H1 (cell line): ENCODE measurements around the gene TMTC4. TPM values are rescaled to one million over a fixed set of nuclear protein-coding genes. Genes with fewer than 3 reads are reported as not detected.

Experiments used
- CTCF ChIA-PET: fragments of 300-600 bp; sonication (Branson Sonifier 250); formaldehyde crosslinking; loops from one replicate; lab custom pipeline; 2021; ENCODE audit not compliant: partially characterized antibody; lab: Charles Lee
- POLR2A ChIA-PET: fragments of 300-600 bp; sonication (Branson Sonifier 250); formaldehyde crosslinking; loops from one replicate; lab custom pipeline; 2021; ENCODE audit warnings: inconsistent platforms; ENCODE audit not compliant: partially characterized antibody; lab: Charles Lee
- DNase-seq, 2 experiments: peaks; one replicate each; pipeline versions ENCODE4 v3.0.0 to v3.0.0-alpha.2; 2010 to 2022; ENCODE audit warnings: low spot score in 2 of 2, low read depth in 1 of 2, mixed read lengths in 1 of 2
- FAIRE-seq: peaks from 2 replicates; lab custom pipeline; 2011; peaks lifted over from hg19 to GRCh38; lab: Jason Lieb, UNC
- H2AFZ ChIP-seq: 2 replicates; pipeline ENCODE4 v1.8.1; 2012; ENCODE audit warnings: low read length, inconsistent platforms
- H2AK5ac ChIP-seq: 2 replicates; pipeline ENCODE4 v1.6.1; 2013; ENCODE audit warnings: low read depth, low read length
- H2BK120ac ChIP-seq: replicated peaks from 2 replicates; pipeline ENCODE3; 2013; ENCODE audit warnings: low read depth, low read length, inconsistent platforms
- H2BK12ac ChIP-seq: 2 replicates; pipeline ENCODE4 v1.6.1; 2013; ENCODE audit warnings: low read depth, low read length
- H2BK15ac ChIP-seq: 2 replicates; pipeline ENCODE4 v1.6.1; 2013; ENCODE audit warnings: low read length
- H2BK20ac ChIP-seq: 2 replicates; pipeline ENCODE4 v1.6.1; 2013; ENCODE audit warnings: low read length
- H2BK5ac ChIP-seq: 2 replicates; pipeline ENCODE4 v1.6.1; 2013; ENCODE audit warnings: low read depth, low read length
- H3K14ac ChIP-seq: 2 replicates; pipeline ENCODE4 v1.6.1; 2013; ENCODE audit warnings: inconsistent platforms; ENCODE audit not compliant: insufficient read length
- H3K18ac ChIP-seq: 2 replicates; pipeline ENCODE4 v1.6.1; 2013; ENCODE audit warnings: low read length; ENCODE audit errors: extremely low read depth
- H3K23ac ChIP-seq: 2 replicates; pipeline ENCODE4 v1.6.1; 2013; ENCODE audit warnings: inconsistent platforms; ENCODE audit not compliant: insufficient read length
- H3K23me2 ChIP-seq: 2 replicates; pipeline ENCODE4 v1.6.1; 2013; ENCODE audit warnings: low read depth, low read length
- H3K27ac ChIP-seq: 2 replicates; pipeline ENCODE4 v1.6.1; 2011; ENCODE audit warnings: low read depth, low read length, inconsistent platforms
- H3K27me3 ChIP-seq, 4 experiments: replicated peaks in 1 of 4; 1 replicate in 1 of 4; 2 replicates in 3 of 4; pipeline versions ENCODE4 v1.6.1 to v1.8.1; 2011 to 2013; ENCODE audit warnings: low read length in 3 of 4, mild to moderate bottlenecking in 3 of 4, inconsistent platforms in 2 of 4, mixed read lengths in 2 of 4, moderate library complexity in 1 of 4; ENCODE audit not compliant: control insufficient read depth in 3 of 4, insufficient read depth in 3 of 4; ENCODE audit errors: extremely low read depth in 1 of 4
- H3K36me3 ChIP-seq, 4 experiments: 2 replicates each; pipeline versions ENCODE4 v1.6.1 to v1.8.1; 2011 to 2013; ENCODE audit warnings: mild to moderate bottlenecking in 4 of 4, low read length in 3 of 4, moderate library complexity in 2 of 4, control low read depth in 1 of 4, inconsistent platforms in 1 of 4; ENCODE audit not compliant: insufficient read depth in 4 of 4, control insufficient read depth in 2 of 4
- H3K4ac ChIP-seq: replicated peaks from 2 replicates; pipeline ENCODE3; 2013; ENCODE audit warnings: low read length, low read depth, mixed read lengths, inconsistent platforms; ENCODE audit not compliant: insufficient read length
- H3K4me1 ChIP-seq, 4 experiments: replicated peaks in 1 of 4; 1 replicate in 1 of 4; 2 replicates in 3 of 4; pipeline versions ENCODE4 v1.6.1 to v1.8.1; 2011 to 2013; ENCODE audit warnings: low read length in 3 of 4, inconsistent platforms in 2 of 4, mixed read lengths in 1 of 4; ENCODE audit not compliant: insufficient read depth in 4 of 4, control insufficient read depth in 3 of 4
- H3K4me2 ChIP-seq, 2 experiments: 2 replicates each; pipeline versions ENCODE4 v1.6.1 to v1.8.1; 2011 to 2013; ENCODE audit warnings: low read depth in 2 of 2, low read length in 2 of 2, control low read depth in 1 of 2, inconsistent platforms in 1 of 2, mild to moderate bottlenecking in 1 of 2; ENCODE audit not compliant: insufficient read depth in 1 of 2
- H3K4me3 ChIP-seq, 4 experiments: fragments of 200-600, 300-600 bp in 1 of 4; sonication (generic), shearing (Covaris generic), sonication (Bioruptor Twin) in 1 of 4; 2 replicates each; pipeline versions ENCODE4 v1.5.1 to v1.8.1; 2011 to 2016; ENCODE audit warnings: low read length in 4 of 4, low read depth in 3 of 4, control low read depth in 2 of 4, inconsistent platforms in 2 of 4, mild to moderate bottlenecking in 2 of 4, mixed read lengths in 1 of 4, moderate library complexity in 1 of 4; ENCODE audit not compliant: insufficient read depth in 2 of 4; ENCODE audit errors: extremely low read depth in 1 of 4
- H3K56ac ChIP-seq: replicated peaks from 2 replicates; pipeline ENCODE3; 2013; ENCODE audit warnings: low read depth, mild to moderate bottlenecking, mixed read lengths, low read length, inconsistent platforms; ENCODE audit not compliant: insufficient read length
- H3K79me1 ChIP-seq: 2 replicates; pipeline ENCODE4 v1.6.1; 2013; ENCODE audit warnings: low read depth, low read length, control low read depth
- H3K79me2 ChIP-seq, 2 experiments: 2 replicates each; pipeline versions ENCODE4 v1.6.1 to v1.8.1; 2012 to 2013; ENCODE audit warnings: low read length in 2 of 2, mild to moderate bottlenecking in 2 of 2, inconsistent platforms in 1 of 2; ENCODE audit not compliant: insufficient read depth in 2 of 2, control insufficient read depth in 1 of 2
- H3K9ac ChIP-seq, 4 experiments: replicated peaks in 1 of 4; 1 replicate in 1 of 4; 2 replicates in 3 of 4; pipeline versions ENCODE4 v1.6.1 to v1.8.1; 2011 to 2013; ENCODE audit warnings: low read depth in 3 of 4, low read length in 3 of 4, control low read depth in 2 of 4, mild to moderate bottlenecking in 2 of 4, moderate library complexity in 2 of 4, inconsistent platforms in 1 of 4; ENCODE audit errors: extremely low read depth in 1 of 4
- H3K9me3 ChIP-seq, 2 experiments: 2 replicates each; pipeline versions ENCODE4 v1.6.1 to v1.8.1; 2012 to 2013; ENCODE audit warnings: mild to moderate bottlenecking in 2 of 2, moderate library complexity in 2 of 2, control low read depth in 1 of 2, inconsistent platforms in 1 of 2, low read depth in 1 of 2, low read length in 1 of 2, mixed read lengths in 1 of 2; ENCODE audit not compliant: insufficient read depth in 2 of 2
- H4K20me1 ChIP-seq, 2 experiments: replicated peaks in 1 of 2; 2 replicates each; pipeline versions ENCODE3 to v1.8.1; 2011 to 2013; ENCODE audit warnings: inconsistent platforms in 2 of 2, low read length in 2 of 2, mild to moderate bottlenecking in 1 of 2; ENCODE audit not compliant: insufficient read depth in 2 of 2, control insufficient read depth in 1 of 2
- H4K5ac ChIP-seq: 2 replicates; pipeline ENCODE4 v1.6.1; 2013; ENCODE audit warnings: low read length, low read depth, mixed read lengths, inconsistent platforms; ENCODE audit not compliant: insufficient read length
- H4K8ac ChIP-seq: 2 replicates; pipeline ENCODE4 v1.8.0; 2013; ENCODE audit warnings: mild to moderate bottlenecking, moderate library complexity, low read length, inconsistent platforms; ENCODE audit not compliant: insufficient read depth; ENCODE audit errors: extremely low read depth
- H4K91ac ChIP-seq: replicated peaks from 2 replicates; pipeline ENCODE3; 2013; ENCODE audit warnings: low read length, mixed read lengths, inconsistent platforms; ENCODE audit not compliant: insufficient read length
- ASH2L ChIP-seq: fragments of 200-600, 300-600 bp; sonication (generic); IDR thresholded peaks from one replicate; pipeline ENCODE4 v1.7.1; 2017; ENCODE audit warnings: low read length
- EGR1 ChIP-seq: IDR thresholded peaks from 2 replicates; pipeline ENCODE4 v1.6.1; 2011; ENCODE audit warnings: low read depth, low read length, borderline replicate concordance
- FOSL1 ChIP-seq: IDR thresholded peaks from 2 replicates; pipeline ENCODE4 v1.6.1; 2011; ENCODE audit warnings: mild to moderate bottlenecking, low read depth, low read length, moderate library complexity; ENCODE audit not compliant: insufficient read depth
- KDM4A ChIP-seq: IDR thresholded peaks from one replicate; pipeline ENCODE4 v1.7.1; 2012; ENCODE audit warnings: low read depth, mild to moderate bottlenecking, moderate library complexity, low read length, inconsistent platforms; ENCODE audit not compliant: severe bottlenecking
- PHF8 ChIP-seq: fragments of 200-600 bp; sonication (generic); conservative IDR thresholded peaks from 2 replicates; pipeline ENCODE4 v1.7.1; 2012; ENCODE audit warnings: low read depth, mild to moderate bottlenecking, inconsistent platforms, low read length, moderate library complexity
- POU5F1 ChIP-seq: IDR thresholded peaks from 2 replicates; pipeline ENCODE4 v1.6.1; 2011; ENCODE audit warnings: low read depth, mild to moderate bottlenecking, low read length, moderate library complexity
- SAP30 ChIP-seq: fragments of 300-600 bp; sonication (generic); IDR thresholded peaks from 2 replicates; pipeline ENCODE4 v1.7.1; 2012; ENCODE audit warnings: low read length, moderate library complexity, mild to moderate bottlenecking, inconsistent platforms; ENCODE audit not compliant: insufficient read depth, insufficient replicate concordance
- SP4 ChIP-seq: IDR thresholded peaks from 2 replicates; pipeline ENCODE4 v1.6.1; 2012; ENCODE audit warnings: low read length, inconsistent platforms
- SRF ChIP-seq: IDR thresholded peaks from 2 replicates; pipeline ENCODE4 v1.6.1; 2011; ENCODE audit warnings: mild to moderate bottlenecking, low read depth, low read length, moderate library complexity
- WGBS, 2 experiments: shearing (Covaris generic) in 1 of 2; methylation state at CpG; one replicate each; pipeline versions ENCODE4 v1.1.6 to v1.1.7; 2013 to 2015; ENCODE audit warnings: low lambda C conversion rate in 2 of 2, mixed read lengths in 2 of 2, inconsistent platforms in 1 of 2, low coverage in 1 of 2, missing lambda C conversion rate in 1 of 2; ENCODE audit not compliant: insufficient replicate concordance in 2 of 2, insufficient coverage in 1 of 2, insufficient read length in 1 of 2; ENCODE audit errors: extremely low coverage in 1 of 2, missing lambda C conversion rate in 1 of 2; 5-methylcytosine and 5-hydroxymethylcytosine counted together
- polyA plus RNA-seq, 7 experiments: library from polyadenylated mRNA; depleted of rRNA in 3 of 7; stranded (reverse) in 5 of 7; unstranded in 2 of 7; fragments of >200 nt in 5 of 7; fragments of 200-250 nt in 2 of 7; gene quantifications; 1 replicate in 5 of 7; 2 replicates in 1 of 7; 4 replicates in 1 of 7; pipeline versions ENCODE4 v1.2.1 to v1.2.3, GENCODE V29; 2011 to 2013; ENCODE audit warnings: missing spikeins in 2 of 7, mixed read lengths in 2 of 7
- total RNA-seq: library from RNA; stranded (reverse); fragmentation: NEBNext Ultra II Directional; extraction: Animal tissue kit (Norgen Biotek cat#: 25700); gene quantifications from 2 replicates; pipeline ENCODE4 v1.2.1, GENCODE V29; 2021

The TMTC4 gene
- total and polyA plus RNA-seq, 2 of the 8 experiments (the other 6 are each of a cell fraction or from before 2014, with no cell fraction given) = 26.3 to 42.6 TPM

GRCh38 chr13:100715604-100716003, 41.0 kb upstream of the TMTC4 start:
- Histone ChIP-seq H3K4me3 (no peak overlapping the region), H2BK5ac (no peak overlapping the region), H4K20me1 (no peaks in the 10 kb centered on the region), H3K4me2 (no peak overlapping the region), H3K36me3 (no peaks in the 10 kb centered on the region), H3K9ac (no peak overlapping the region), H2AK5ac (no peak overlapping the region), H2BK120ac (no peak overlapping the region), H3K23me2 (no peaks in the 10 kb centered on the region), H4K5ac (no peak overlapping the region), H3K4ac (no peak overlapping the region), H3K56ac (no peak overlapping the region), H3K27ac (no peak overlapping the region), H4K8ac (peak overlapping the region; percentile 43; the same call in 1 of the 2 replicates), H2BK12ac (no peak overlapping the region), H3K79me2 (no peaks in the 10 kb centered on the region), H3K23ac (no peak overlapping the region), H3K18ac (no peak overlapping the region)
- ChIA-PET POLR2A (no interaction called here), CTCF (interaction anchor here (0.5 to 1.3 kb wide), 5 partner anchors 8 to 411 kb away, joined by 3 read pairs; no protein-coding TSS in a partner anchor)
- no peak for FAIRE-seq
- no peak for DNase-seq
- TF ChIP-seq SP4 = no peak
- no peak for TF ChIP-seq SAP30
- TF ChIP-seq FOSL1 = no peak
- TF ChIP-seq ASH2L = no peak
- TF ChIP-seq KDM4A = no peak
- no peak for TF ChIP-seq POU5F1
- TF ChIP-seq SRF = no peak
- no peak for TF ChIP-seq EGR1
- TF ChIP-seq PHF8 = no peak
- TF ChIP-seq, all 59 proteins: peak for 0
- no peak overlapping the region for H2BK20ac ChIP-seq
- no peak overlapping the region for H3K14ac ChIP-seq
- H3K27me3 ChIP-seq = no peaks in the 10 kb centered on the region
- H2AFZ ChIP-seq = no peak overlapping the region
- no peak overlapping the region for H4K91ac ChIP-seq
- H3K9me3 ChIP-seq = no peaks in the 10 kb centered on the region
- no peak overlapping the region for H2BK15ac ChIP-seq
- WGBS, 2 experiments = 87% methylated on average over 7 of the region's 7 CpGs; no CpG with 5 or more reads in 1 of the 2 experiments
- H3K4me1 ChIP-seq = no peaks in the 10 kb centered on the region
- no peaks in the 10 kb centered on the region for H3K79me1 ChIP-seq
